Liver (tissue), 9 donors: ENCODE measurements around the gene BRCA2. TPM values are rescaled to one million over a fixed set of nuclear protein-coding genes. Genes with fewer than 3 reads are reported as not detected.

Experiments used
- DNase-seq: peaks from one replicate; pipeline ENCODE4 v3.0.0-alpha.2; 2017; ENCODE audit warnings: low spot score
- H3K27ac ChIP-seq, 2 donors: one replicate each; pipeline ENCODE4 v1.7.0; 2013; ENCODE audit warnings: inconsistent platforms in 2 of 2, low read length in 2 of 2, control low read depth in 1 of 2, low read depth in 1 of 2, mild to moderate bottlenecking in 1 of 2
- H3K27me3 ChIP-seq, 4 donors: one replicate each; pipeline versions ENCODE4 v1.6.1 to v1.7.0; 2013; ENCODE audit warnings: low read length in 3 of 4, inconsistent platforms in 1 of 4, mild to moderate bottlenecking in 1 of 4, moderate library complexity in 1 of 4; ENCODE audit not compliant: control insufficient read depth in 4 of 4, insufficient read depth in 4 of 4
- H3K36me3 ChIP-seq, 4 donors: one replicate each; pipeline versions ENCODE4 v1.6.1 to v1.7.0; 2013; ENCODE audit warnings: low read length in 3 of 4, mild to moderate bottlenecking in 3 of 4, low read depth in 1 of 4, moderate library complexity in 1 of 4; ENCODE audit not compliant: control insufficient read depth in 4 of 4, insufficient read depth in 3 of 4
- H3K4me1 ChIP-seq, 4 donors: one replicate each; pipeline versions ENCODE4 v1.6.1 to v1.7.0; 2013; ENCODE audit warnings: low read length in 3 of 4, mild to moderate bottlenecking in 3 of 4, moderate library complexity in 1 of 4; ENCODE audit not compliant: control insufficient read depth in 4 of 4, insufficient read depth in 4 of 4
- H3K4me3 ChIP-seq, 3 donors: one replicate each; pipeline versions ENCODE4 v1.6.1 to v1.7.0; 2013; ENCODE audit warnings: low read length in 3 of 3, control low read depth in 1 of 3, low read depth in 1 of 3, mild to moderate bottlenecking in 1 of 3
- H3K9ac ChIP-seq, 2 donors: one replicate each; pipeline ENCODE4 v1.7.0; 2013; ENCODE audit warnings: low read length in 2 of 2, mild to moderate bottlenecking in 2 of 2, moderate library complexity in 2 of 2, control low read depth in 1 of 2, low read depth in 1 of 2
- H3K9me3 ChIP-seq, 4 donors: one replicate each; pipeline versions ENCODE4 v1.6.1 to v1.7.0; 2013; ENCODE audit warnings: low read length in 3 of 4; ENCODE audit not compliant: control insufficient read depth in 4 of 4
- EGR1 ChIP-seq, 2 donors: IDR thresholded peaks; 2 replicates each; pipeline ENCODE4 v1.6.1; 2016 to 2018; ENCODE audit warnings: antibody characterized with exemption in 2 of 2, low read depth in 2 of 2
- GABPA ChIP-seq, 2 donors: IDR thresholded peaks in 1 of 2; conservative IDR thresholded peaks in 1 of 2; 2 replicates each; pipeline ENCODE4 v1.6.1; 2016; ENCODE audit warnings: antibody characterized with exemption in 2 of 2, mild to moderate bottlenecking in 1 of 2, moderate library complexity in 1 of 2
- HNF4A ChIP-seq, 2 donors: conservative IDR thresholded peaks; 2 replicates each; pipeline ENCODE4 v1.6.1; 2016; ENCODE audit warnings: antibody characterized with exemption in 2 of 2, mild to moderate bottlenecking in 2 of 2
- TAF1 ChIP-seq: conservative IDR thresholded peaks from 2 replicates; pipeline ENCODE4 v1.6.1; 2016; ENCODE audit warnings: antibody characterized with exemption, mild to moderate bottlenecking
- YY1 ChIP-seq: IDR thresholded peaks from 2 replicates; pipeline ENCODE4 v1.6.1; 2016; ENCODE audit warnings: antibody characterized with exemption, mild to moderate bottlenecking
- WGBS: extraction: QIAGEN DNeasy Blood & Tissue Kit; methylation state at CpG from one replicate; pipeline ENCODE4 v1.1.7; 2013; 5-methylcytosine and 5-hydroxymethylcytosine counted together
- polyA plus RNA-seq, 2 donors: library from polyadenylated mRNA; stranded (reverse) in 1 of 2; unstranded in 1 of 2; fragments of 200-250 nt in 1 of 2; fragments of >200 nt in 1 of 2; fragmentation: Nextera tagmentation in 1 of 2; extraction: Ambion mirVana in 1 of 2; gene quantifications; one replicate each; pipeline versions ENCODE4 v1.2.1 to v1.2.3, GENCODE V29; 2013 to 2015
- total RNA-seq, 2 donors: library from RNA; depleted of rRNA; stranded (reverse); fragments of >200 nt; gene quantifications; one replicate each; pipeline ENCODE4 v1.2.3, GENCODE V29; 2014
- TF ChIP-seq, protein P1 (sequence below): IDR thresholded peaks from 2 replicates; pipeline ENCODE4 v1.6.1; 2016; ENCODE audit warnings: antibody characterized with exemption, mild to moderate bottlenecking
- TF ChIP-seq, protein P2 (sequence below): fragments of 150-350 bp; IDR thresholded peaks from 2 replicates; pipeline ENCODE4 v1.5.1; 2017; ENCODE audit warnings: improper control_type of control experiment, low read depth, low read length; ENCODE audit not compliant: missing input control
- TF ChIP-seq, protein P3 (sequence below): IDR thresholded peaks from 2 replicates; pipeline ENCODE4 v1.6.1; 2016; ENCODE audit warnings: antibody characterized with exemption
- donor health status: healthy.
- donor health status: healthy.
- donor health status: healthy.
- donor health status: healthy.
- donor health status: healthy.

BRCA2 gene, protein sequence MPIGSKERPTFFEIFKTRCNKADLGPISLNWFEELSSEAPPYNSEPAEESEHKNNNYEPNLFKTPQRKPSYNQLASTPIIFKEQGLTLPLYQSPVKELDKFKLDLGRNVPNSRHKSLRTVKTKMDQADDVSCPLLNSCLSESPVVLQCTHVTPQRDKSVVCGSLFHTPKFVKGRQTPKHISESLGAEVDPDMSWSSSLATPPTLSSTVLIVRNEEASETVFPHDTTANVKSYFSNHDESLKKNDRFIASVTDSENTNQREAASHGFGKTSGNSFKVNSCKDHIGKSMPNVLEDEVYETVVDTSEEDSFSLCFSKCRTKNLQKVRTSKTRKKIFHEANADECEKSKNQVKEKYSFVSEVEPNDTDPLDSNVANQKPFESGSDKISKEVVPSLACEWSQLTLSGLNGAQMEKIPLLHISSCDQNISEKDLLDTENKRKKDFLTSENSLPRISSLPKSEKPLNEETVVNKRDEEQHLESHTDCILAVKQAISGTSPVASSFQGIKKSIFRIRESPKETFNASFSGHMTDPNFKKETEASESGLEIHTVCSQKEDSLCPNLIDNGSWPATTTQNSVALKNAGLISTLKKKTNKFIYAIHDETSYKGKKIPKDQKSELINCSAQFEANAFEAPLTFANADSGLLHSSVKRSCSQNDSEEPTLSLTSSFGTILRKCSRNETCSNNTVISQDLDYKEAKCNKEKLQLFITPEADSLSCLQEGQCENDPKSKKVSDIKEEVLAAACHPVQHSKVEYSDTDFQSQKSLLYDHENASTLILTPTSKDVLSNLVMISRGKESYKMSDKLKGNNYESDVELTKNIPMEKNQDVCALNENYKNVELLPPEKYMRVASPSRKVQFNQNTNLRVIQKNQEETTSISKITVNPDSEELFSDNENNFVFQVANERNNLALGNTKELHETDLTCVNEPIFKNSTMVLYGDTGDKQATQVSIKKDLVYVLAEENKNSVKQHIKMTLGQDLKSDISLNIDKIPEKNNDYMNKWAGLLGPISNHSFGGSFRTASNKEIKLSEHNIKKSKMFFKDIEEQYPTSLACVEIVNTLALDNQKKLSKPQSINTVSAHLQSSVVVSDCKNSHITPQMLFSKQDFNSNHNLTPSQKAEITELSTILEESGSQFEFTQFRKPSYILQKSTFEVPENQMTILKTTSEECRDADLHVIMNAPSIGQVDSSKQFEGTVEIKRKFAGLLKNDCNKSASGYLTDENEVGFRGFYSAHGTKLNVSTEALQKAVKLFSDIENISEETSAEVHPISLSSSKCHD (N-terminal part only)
- total RNA-seq (10 to 100 TPM in 1 of 2 donors, under 1 TPM in 1; 0.84 to 10.8 TPM), polyA plus RNA-seq (under 1 TPM; 0.39 to 0.88 TPM)

DNA sequence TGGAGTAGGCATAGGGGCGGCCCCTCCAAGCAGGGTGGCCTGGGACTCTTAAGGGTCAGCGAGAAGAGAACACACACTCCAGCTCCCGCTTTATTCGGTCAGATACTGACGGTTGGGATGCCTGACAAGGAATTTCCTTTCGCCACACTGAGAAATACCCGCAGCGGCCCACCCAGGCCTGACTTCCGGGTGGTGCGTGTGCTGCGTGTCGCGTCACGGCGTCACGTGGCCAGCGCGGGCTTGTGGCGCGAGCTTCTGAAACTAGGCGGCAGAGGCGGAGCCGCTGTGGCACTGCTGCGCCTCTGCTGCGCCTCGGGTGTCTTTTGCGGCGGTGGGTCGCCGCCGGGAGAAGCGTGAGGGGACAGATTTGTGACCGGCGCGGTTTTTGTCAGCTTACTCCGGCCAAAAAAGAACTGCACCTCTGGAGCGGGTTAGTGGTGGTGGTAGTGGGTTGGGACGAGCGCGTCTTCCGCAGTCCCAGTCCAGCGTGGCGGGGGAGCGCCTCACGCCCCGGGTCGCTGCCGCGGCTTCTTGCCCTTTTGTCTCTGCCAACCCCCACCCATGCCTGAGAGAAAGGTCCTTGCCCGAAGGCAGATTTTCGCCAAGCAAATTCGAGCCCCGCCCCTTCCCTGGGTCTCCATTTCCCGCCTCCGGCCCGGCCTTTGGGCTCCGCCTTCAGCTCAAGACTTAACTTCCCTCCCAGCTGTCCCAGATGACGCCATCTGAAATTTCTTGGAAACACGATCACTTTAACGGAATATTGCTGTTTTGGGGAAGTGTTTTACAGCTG is at the start of gene BRCA2, which contains the start of gene ZAR1L:
TSS of gene BRCA2 (plus strand) at position 271 of the 790 bp plus-strand sequence. CDS start 953 bp downstream, outside the sequence.
TSS of gene ZAR1L (minus strand) at position 126 of the 790 bp plus-strand sequence. CDS start 3,438 bp downstream, outside the sequence.
- Histone ChIP-seq H3K4me1 (peaks cover 2 to 6% (median 3%) of the 10 kb centered on the region in 4 donors), H3K36me3 (no peaks in the 10 kb centered on the region), H3K27ac (peak within 1 kb of the TSS; percentile 78 to 96), H3K4me3 (peak within 1 kb of the TSS; percentile 73 to 92 (median 88)), H3K27me3 (no peaks in the 10 kb centered on the region), H3K9ac (peak within 1 kb of the TSS; percentile 88 to 89), H3K9me3 (no peaks in the 10 kb centered on the region)
- DNase-seq: peak; percentile 88
- TF ChIP-seq, protein P1, sequence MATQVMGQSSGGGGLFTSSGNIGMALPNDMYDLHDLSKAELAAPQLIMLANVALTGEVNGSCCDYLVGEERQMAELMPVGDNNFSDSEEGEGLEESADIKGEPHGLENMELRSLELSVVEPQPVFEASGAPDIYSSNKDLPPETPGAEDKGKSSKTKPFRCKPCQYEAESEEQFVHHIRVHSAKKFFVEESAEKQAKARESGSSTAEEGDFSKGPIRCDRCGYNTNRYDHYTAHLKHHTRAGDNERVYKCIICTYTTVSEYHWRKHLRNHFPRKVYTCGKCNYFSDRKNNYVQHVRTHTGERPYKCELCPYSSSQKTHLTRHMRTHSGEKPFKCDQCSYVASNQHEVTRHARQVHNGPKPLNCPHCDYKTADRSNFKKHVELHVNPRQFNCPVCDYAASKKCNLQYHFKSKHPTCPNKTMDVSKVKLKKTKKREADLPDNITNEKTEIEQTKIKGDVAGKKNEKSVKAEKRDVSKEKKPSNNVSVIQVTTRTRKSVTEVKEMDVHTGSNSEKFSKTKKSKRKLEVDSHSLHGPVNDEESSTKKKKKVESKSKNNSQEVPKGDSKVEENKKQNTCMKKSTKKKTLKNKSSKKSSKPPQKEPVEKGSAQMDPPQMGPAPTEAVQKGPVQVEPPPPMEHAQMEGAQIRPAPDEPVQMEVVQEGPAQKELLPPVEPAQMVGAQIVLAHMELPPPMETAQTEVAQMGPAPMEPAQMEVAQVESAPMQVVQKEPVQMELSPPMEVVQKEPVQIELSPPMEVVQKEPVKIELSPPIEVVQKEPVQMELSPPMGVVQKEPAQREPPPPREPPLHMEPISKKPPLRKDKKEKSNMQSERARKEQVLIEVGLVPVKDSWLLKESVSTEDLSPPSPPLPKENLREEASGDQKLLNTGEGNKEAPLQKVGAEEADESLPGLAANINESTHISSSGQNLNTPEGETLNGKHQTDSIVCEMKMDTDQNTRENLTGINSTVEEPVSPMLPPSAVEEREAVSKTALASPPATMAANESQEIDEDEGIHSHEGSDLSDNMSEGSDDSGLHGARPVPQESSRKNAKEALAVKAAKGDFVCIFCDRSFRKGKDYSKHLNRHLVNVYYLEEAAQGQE: peak; percentile 8
- peak in 1 of 2 donors; percentile 30 for TF ChIP-seq EGR1 (IDR thresholded peaks at IDR 0.05; ENCODE audit: low read depth in 2 of 2)
- TF ChIP-seq, protein P2, sequence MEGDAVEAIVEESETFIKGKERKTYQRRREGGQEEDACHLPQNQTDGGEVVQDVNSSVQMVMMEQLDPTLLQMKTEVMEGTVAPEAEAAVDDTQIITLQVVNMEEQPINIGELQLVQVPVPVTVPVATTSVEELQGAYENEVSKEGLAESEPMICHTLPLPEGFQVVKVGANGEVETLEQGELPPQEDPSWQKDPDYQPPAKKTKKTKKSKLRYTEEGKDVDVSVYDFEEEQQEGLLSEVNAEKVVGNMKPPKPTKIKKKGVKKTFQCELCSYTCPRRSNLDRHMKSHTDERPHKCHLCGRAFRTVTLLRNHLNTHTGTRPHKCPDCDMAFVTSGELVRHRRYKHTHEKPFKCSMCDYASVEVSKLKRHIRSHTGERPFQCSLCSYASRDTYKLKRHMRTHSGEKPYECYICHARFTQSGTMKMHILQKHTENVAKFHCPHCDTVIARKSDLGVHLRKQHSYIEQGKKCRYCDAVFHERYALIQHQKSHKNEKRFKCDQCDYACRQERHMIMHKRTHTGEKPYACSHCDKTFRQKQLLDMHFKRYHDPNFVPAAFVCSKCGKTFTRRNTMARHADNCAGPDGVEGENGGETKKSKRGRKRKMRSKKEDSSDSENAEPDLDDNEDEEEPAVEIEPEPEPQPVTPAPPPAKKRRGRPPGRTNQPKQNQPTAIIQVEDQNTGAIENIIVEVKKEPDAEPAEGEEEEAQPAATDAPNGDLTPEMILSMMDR: no peak
- TF ChIP-seq TAF1: no peak
- TF ChIP-seq GABPA (IDR thresholded peaks at IDR 0.05 in 1 of 2, conservative IDR thresholded peaks at IDR 0.05 in 1 of 2): peak in 1 of 2 donors; percentile 63
- peak; percentile 64 for TF ChIP-seq YY1
- peak in 1 of 2 donors; percentile 25 for TF ChIP-seq HNF4A (conservative IDR thresholded peaks at IDR 0.05)
- TF ChIP-seq, protein P3, sequence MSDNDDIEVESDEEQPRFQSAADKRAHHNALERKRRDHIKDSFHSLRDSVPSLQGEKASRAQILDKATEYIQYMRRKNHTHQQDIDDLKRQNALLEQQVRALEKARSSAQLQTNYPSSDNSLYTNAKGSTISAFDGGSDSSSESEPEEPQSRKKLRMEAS: peak; percentile 36
- under 1% methylated on average over 60 of the region's 60 CpGs for WGBS
